Neural cell (in vitro differentiated cells): ENCODE data around the gene RERE.

ENCODE experiments used
- EP300 ChIP-seq: fragments of 450-650 bp; conservative IDR thresholded peaks from 2 replicates; pipeline ENCODE4 v1.6.1; 2014; ENCODE audit warnings: antibody characterized with exemption, mild to moderate bottlenecking, moderate library complexity; ENCODE audit not compliant: poor library complexity, severe bottlenecking
- EZH2 ChIP-seq: fragments of 200-600, 300-800 bp; shearing (Covaris generic), sonication (generic); IDR thresholded peaks from 2 replicates; pipeline ENCODE4 v1.6.1; 2014; ENCODE audit warnings: antibody characterized with exemption, low read length, borderline replicate concordance, mild to moderate bottlenecking; ENCODE audit not compliant: insufficient read depth, poor library complexity, severe bottlenecking
- POLR2AphosphoS5 ChIP-seq: IDR thresholded peaks from 2 replicates; pipeline ENCODE4 v1.6.1; 2012
- REST ChIP-seq: IDR thresholded peaks from 2 replicates; pipeline ENCODE4 v1.6.1; 2012; ENCODE audit warnings: borderline replicate concordance
- SMC3 ChIP-seq: fragments of 450-650 bp; conservative IDR thresholded peaks from 2 replicates; pipeline ENCODE4 v1.6.1; 2014; ENCODE audit warnings: antibody characterized with exemption, mild to moderate bottlenecking, moderate library complexity; ENCODE audit not compliant: poor library complexity
- TAF1 ChIP-seq: IDR thresholded peaks from 2 replicates; pipeline ENCODE4 v1.6.1; 2012; ENCODE audit warnings: low read depth
- TF ChIP-seq, protein P1 (sequence below): fragments of 450-650 bp; IDR thresholded peaks from 2 replicates; pipeline ENCODE4 v1.5.1; 2014; ENCODE audit warnings: antibody characterized with exemption, mild to moderate bottlenecking, moderate library complexity; ENCODE audit not compliant: poor library complexity, severe bottlenecking

DNA sequence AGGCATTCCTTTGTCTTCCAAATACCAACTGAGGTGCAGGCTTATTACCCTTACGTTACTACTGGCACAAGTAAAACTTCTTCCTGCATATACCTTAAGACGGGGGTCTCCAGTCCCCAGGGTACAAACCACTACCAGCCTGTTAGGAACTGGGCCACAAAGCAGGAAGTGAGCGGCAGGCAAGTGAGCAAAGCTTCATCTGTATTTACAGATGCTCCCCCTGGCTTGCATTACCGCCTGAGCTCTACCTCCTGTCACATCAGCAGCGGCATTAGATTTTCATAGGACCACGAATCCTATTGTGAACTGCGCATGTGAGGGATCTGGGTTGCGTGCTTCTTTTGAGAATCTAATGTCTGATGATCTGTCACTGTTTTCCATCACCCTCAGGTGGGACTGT is 386.4 kb downstream of the RERE start:
- TF ChIP-seq SMC3 (no peak), REST (no peak), POLR2AphosphoS5 (no peak), EP300 (no peak), EZH2 (no peak), TAF1 (no peak)
- TF ChIP-seq, protein P1, sequence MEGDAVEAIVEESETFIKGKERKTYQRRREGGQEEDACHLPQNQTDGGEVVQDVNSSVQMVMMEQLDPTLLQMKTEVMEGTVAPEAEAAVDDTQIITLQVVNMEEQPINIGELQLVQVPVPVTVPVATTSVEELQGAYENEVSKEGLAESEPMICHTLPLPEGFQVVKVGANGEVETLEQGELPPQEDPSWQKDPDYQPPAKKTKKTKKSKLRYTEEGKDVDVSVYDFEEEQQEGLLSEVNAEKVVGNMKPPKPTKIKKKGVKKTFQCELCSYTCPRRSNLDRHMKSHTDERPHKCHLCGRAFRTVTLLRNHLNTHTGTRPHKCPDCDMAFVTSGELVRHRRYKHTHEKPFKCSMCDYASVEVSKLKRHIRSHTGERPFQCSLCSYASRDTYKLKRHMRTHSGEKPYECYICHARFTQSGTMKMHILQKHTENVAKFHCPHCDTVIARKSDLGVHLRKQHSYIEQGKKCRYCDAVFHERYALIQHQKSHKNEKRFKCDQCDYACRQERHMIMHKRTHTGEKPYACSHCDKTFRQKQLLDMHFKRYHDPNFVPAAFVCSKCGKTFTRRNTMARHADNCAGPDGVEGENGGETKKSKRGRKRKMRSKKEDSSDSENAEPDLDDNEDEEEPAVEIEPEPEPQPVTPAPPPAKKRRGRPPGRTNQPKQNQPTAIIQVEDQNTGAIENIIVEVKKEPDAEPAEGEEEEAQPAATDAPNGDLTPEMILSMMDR, result no peak
